Bronchial epithelial cell (primary cell): ENCODE results near the gene KNDC1. TPM values are rescaled to one million over a fixed set of nuclear protein-coding genes. Genes with fewer than 3 reads are reported as not detected.

ENCODE experiments used
- DNase-seq: peaks from one replicate; pipeline ENCODE4 v3.0.0-alpha.2; 2010; ENCODE audit warnings: low read depth
- FAIRE-seq: peaks from 2 replicates; lab custom pipeline; 2011; peaks lifted over from hg19 to GRCh38; lab: Jason Lieb, UNC
- H3K27me3 ChIP-seq: 2 replicates; pipeline ENCODE4 v1.5.1; 2011; ENCODE audit warnings: low read length; ENCODE audit not compliant: control insufficient read depth, insufficient read depth
- H3K36me3 ChIP-seq: 2 replicates; pipeline ENCODE4 v1.5.1; 2011; ENCODE audit warnings: low read length; ENCODE audit not compliant: control insufficient read depth, insufficient read depth
- H3K4me3 ChIP-seq: 2 replicates; pipeline ENCODE4 v1.5.1; 2011; ENCODE audit warnings: mild to moderate bottlenecking, low read depth, low read length, control low read depth
- total RNA-seq: library from RNA; depleted of rRNA; stranded (reverse); fragments of >200 nt; gene quantifications from 2 replicates; pipeline ENCODE4 v1.2.1, GENCODE V29; 2014
- TF ChIP-seq, protein P1 (sequence below): IDR thresholded peaks from 2 replicates; pipeline ENCODE4 v1.5.1; 2011; ENCODE audit warnings: mild to moderate bottlenecking, moderate library complexity, low read length, control low read depth, inconsistent platforms; ENCODE audit not compliant: insufficient read depth, severe bottlenecking

The KNDC1 gene
- total RNA-seq, 1 donor from 2014 or later = under 0.01 TPM

- Histone ChIP-seq H3K27me3 (no peaks in the 10 kb centered on the region), H3K4me3 (no peak overlapping the region), H3K36me3 (peaks cover 19% of the 10 kb centered on the region)
- no peak for DNase-seq
- TF ChIP-seq, protein P1, sequence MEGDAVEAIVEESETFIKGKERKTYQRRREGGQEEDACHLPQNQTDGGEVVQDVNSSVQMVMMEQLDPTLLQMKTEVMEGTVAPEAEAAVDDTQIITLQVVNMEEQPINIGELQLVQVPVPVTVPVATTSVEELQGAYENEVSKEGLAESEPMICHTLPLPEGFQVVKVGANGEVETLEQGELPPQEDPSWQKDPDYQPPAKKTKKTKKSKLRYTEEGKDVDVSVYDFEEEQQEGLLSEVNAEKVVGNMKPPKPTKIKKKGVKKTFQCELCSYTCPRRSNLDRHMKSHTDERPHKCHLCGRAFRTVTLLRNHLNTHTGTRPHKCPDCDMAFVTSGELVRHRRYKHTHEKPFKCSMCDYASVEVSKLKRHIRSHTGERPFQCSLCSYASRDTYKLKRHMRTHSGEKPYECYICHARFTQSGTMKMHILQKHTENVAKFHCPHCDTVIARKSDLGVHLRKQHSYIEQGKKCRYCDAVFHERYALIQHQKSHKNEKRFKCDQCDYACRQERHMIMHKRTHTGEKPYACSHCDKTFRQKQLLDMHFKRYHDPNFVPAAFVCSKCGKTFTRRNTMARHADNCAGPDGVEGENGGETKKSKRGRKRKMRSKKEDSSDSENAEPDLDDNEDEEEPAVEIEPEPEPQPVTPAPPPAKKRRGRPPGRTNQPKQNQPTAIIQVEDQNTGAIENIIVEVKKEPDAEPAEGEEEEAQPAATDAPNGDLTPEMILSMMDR = no peak
- FAIRE-seq = no peak
Measured at GRCh38 chr10:133267829-133268228, 107.8 kb downstream of the KNDC1 start.

GRCh38 chr10:133268532-133268931 is 108.5 kb downstream of the KNDC1 start:
- FAIRE-seq (no peak), DNase-seq (no peak)
- TF ChIP-seq, protein P1 = no peak
- H3K36me3 ChIP-seq = peaks cover 19% of the 10 kb centered on the region
- no peak overlapping the region for H3K4me3 ChIP-seq
- H3K27me3 ChIP-seq = no peaks in the 10 kb centered on the region

- TF ChIP-seq, protein P1 = no peak
- no peak for DNase-seq
- no peak overlapping the region for H3K4me3 ChIP-seq
- no peak for FAIRE-seq
- H3K27me3 ChIP-seq = no peaks in the 10 kb centered on the region
- peaks cover 19% of the 10 kb centered on the region for H3K36me3 ChIP-seq
Measured at GRCh38 chr10:133269367-133269766, 109.3 kb downstream of the KNDC1 start.

DNA sequence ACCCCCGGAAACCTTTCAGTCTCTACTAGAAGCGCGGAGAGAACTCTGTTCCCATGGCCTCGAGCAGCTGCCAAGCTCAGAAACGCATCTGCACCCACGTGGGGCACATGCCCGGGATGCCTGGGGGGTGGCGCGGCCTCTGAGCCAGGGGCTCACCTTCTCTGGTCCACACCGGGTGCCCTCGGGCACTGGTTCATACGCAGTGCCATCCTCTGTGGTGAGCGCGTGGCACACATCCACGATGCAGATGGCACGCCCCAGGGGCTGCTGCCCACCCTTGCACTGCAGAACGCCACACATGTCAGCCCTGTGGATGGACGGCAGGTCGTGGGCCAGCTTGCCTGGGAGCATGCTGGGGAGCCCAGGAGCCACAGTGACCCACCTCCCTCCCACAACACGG is 110.2 kb downstream of the KNDC1 start:
- Histone ChIP-seq H3K36me3 (peaks cover 19% of the 10 kb centered on the region), H3K27me3 (no peaks in the 10 kb centered on the region), H3K4me3 (no peak overlapping the region)
- DNase-seq (no peak), FAIRE-seq (no peak)
- TF ChIP-seq, protein P1 = no peak

DNA sequence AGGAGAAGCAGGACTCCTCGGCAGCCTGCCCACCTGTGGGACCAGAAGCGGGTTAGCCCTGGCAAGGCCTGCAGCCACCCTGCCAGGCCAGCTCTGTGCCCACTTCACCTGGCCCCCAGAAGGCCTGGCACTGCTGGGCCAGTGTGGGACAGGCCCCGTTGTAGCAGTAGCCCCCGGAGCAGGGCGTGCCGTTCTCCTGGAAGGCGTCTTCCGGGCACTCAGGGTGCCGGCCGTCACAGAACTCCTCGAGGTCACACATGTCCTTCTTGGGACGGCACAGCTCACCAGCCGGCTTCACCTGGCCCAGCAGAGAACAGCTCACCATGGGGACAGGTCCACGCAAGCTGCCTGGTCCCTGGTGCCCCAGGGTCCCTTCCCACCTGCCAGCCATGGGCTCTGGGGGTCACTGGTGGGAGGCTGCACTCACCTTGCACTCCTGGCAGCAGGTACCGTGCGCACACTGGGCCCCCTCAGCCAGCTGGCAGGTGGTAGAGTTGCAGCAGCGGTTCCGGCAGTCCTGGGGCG is 110.8 kb downstream of the KNDC1 start:
- Histone ChIP-seq H3K36me3 (peaks cover 19% of the 10 kb centered on the region), H3K4me3 (no peak overlapping the region), H3K27me3 (no peaks in the 10 kb centered on the region)
- no peak for DNase-seq
- FAIRE-seq = no peak
- TF ChIP-seq, protein P1 = no peak

- Histone ChIP-seq H3K4me3 (no peak overlapping the region), H3K36me3 (peaks cover 19% of the 10 kb centered on the region), H3K27me3 (no peaks in the 10 kb centered on the region)
- TF ChIP-seq, protein P1 = no peak
- DNase-seq (no peak), FAIRE-seq (no peak)
Measured at GRCh38 chr10:133271521-133272300, 111.7 kb downstream of the KNDC1 start.
